Spleen (tissue), 11 donors: ENCODE results near the gene IFI44. TPM values are rescaled to one million over a fixed set of nuclear protein-coding genes. Genes with fewer than 3 reads are reported as not detected.

Experiments
- DNase-seq: peaks from one replicate; pipeline ENCODE4 v3.0.0-alpha.2; 2020
- H3K27ac ChIP-seq, 8 donors: fragments of 200-600 bp; sonication (generic) in 7 of 8; 1 replicate in 4 of 8; 2 replicates in 4 of 8; pipeline versions ENCODE4 v1.5.0 to v1.8.0; 2016 to 2021; ENCODE audit warnings: inconsistent platforms in 4 of 8, mild to moderate bottlenecking in 4 of 8, moderate library complexity in 1 of 8
- H3K27me3 ChIP-seq, 7 donors: fragments of 200-600 bp; sonication (generic) in 6 of 7; replicated peaks in 1 of 7; 1 replicate in 4 of 7; 2 replicates in 3 of 7; pipeline versions ENCODE4 v1.5.0 to v1.8.0; 2016 to 2021; ENCODE audit warnings: inconsistent platforms in 3 of 7, mild to moderate bottlenecking in 1 of 7
- H3K36me3 ChIP-seq, 6 donors: fragments of 200-600 bp; sonication (generic) in 5 of 6; 1 replicate in 4 of 6; 2 replicates in 2 of 6; pipeline versions ENCODE4 v1.5.0 to v1.8.0; 2016 to 2021; ENCODE audit warnings: inconsistent platforms in 2 of 6
- H3K4me1 ChIP-seq, 6 donors: fragments of 200-600 bp; sonication (generic) in 5 of 6; 1 replicate in 3 of 6; 2 replicates in 3 of 6; pipeline versions ENCODE4 v1.5.0 to v1.8.0; 2016 to 2021; ENCODE audit warnings: inconsistent platforms in 3 of 6
- H3K4me3 ChIP-seq, 8 donors: fragments of 200-600 bp; sonication (generic) in 7 of 8; 1 replicate in 4 of 8; 2 replicates in 4 of 8; pipeline versions ENCODE4 v1.5.0 to v1.8.0; 2016 to 2021; ENCODE audit warnings: inconsistent platforms in 4 of 8, mild to moderate bottlenecking in 4 of 8, moderate library complexity in 2 of 8
- H3K9me3 ChIP-seq, 8 donors: fragments of 200-600 bp; sonication (generic) in 7 of 8; 1 replicate in 4 of 8; 2 replicates in 4 of 8; pipeline versions ENCODE4 v1.5.0 to v1.8.0; 2016 to 2021; ENCODE audit warnings: inconsistent platforms in 4 of 8
- CTCF ChIP-seq, 11 experiments: fragments of 200-600 bp in 7 of 11; fragments of 450-650 bp in 4 of 11; sonication (generic) in 4 of 11; IDR thresholded peaks in 8 of 11; conservative IDR thresholded peaks in 3 of 11; 1 replicate in 7 of 11; 2 replicates in 4 of 11; pipeline versions ENCODE4 v1.4.0 to v1.8.0; 2016 to 2021; ENCODE audit warnings: antibody characterized with exemption in 11 of 11, inconsistent platforms in 4 of 11, mild to moderate bottlenecking in 1 of 11
- POLR2A ChIP-seq, 3 donors: fragments of 450-650 bp; IDR thresholded peaks; one replicate each; pipeline ENCODE4 v1.5.1; 2017; ENCODE audit warnings: antibody characterized with exemption in 3 of 3, mild to moderate bottlenecking in 1 of 3
- POLR2AphosphoS5 ChIP-seq, 3 donors: sonication (generic); formaldehyde crosslinking; IDR thresholded peaks; one replicate each; pipeline ENCODE4 v1.5.1; 2017; ENCODE audit warnings: antibody characterized with exemption in 3 of 3
- WGBS, 5 donors: extraction: QIAGEN DNeasy Blood & Tissue Kit in 3 of 5; methylation state at CpG; one replicate each; pipeline versions ENCODE4 v1.1.5 to v1.1.7; 2013 to 2018; 5-methylcytosine and 5-hydroxymethylcytosine counted together
- intact Hi-C: fragments of 100-400 bp; cut with DNase I; formaldehyde crosslinking; loops from one replicate; pipeline ENCODE4 v1.15.0; 2023; ENCODE audit warnings: low total_unique reads
- polyA plus RNA-seq, 3 donors: library from polyadenylated mRNA; stranded (reverse); fragments of 200-250 nt; gene quantifications; one replicate each; pipeline ENCODE4 v1.2.1, GENCODE V29; 2013
- total RNA-seq, 7 donors: library from RNA; depleted of rRNA in 3 of 7; stranded (reverse); fragments of >200 nt in 3 of 7; fragmentation: NEBNext Ultra II Directional in 4 of 7; extraction: Animal tissue kit (Norgen Biotek cat#: 25700) in 4 of 7; gene quantifications; one replicate each; pipeline versions ENCODE4 v1.1.0 to v1.2.1, GENCODE V29; 2016 to 2021
- donor health status: healthy with polysubstance abuse.
- donor health status: DM: no; HTN: no; CAD: no; lungs with moderate emphysema.
- donor health status: DM: no; HTN: no; CAD: no.
- donor health status: Bipolar disorder and iron deficiency.
- donor health status: healthy.
- donor health status: DM: no; HTN: no; CAD: no.
- donor health status: DM: yes; HTN: yes; CAD: no.

The IFI44 gene
- total and polyA plus RNA-seq, 10 donors = 32.3 to 107 (median 79.4) TPM

- H3K4me1 ChIP-seq = peaks cover 0 to 8% (median 6%) of the 10 kb centered on the region in 6 donors
- no peak overlapping the region for H3K4me3 ChIP-seq
- no peak for DNase-seq
- 50 to 54% (median 54%) methylated on average over 9 of the region's 9 CpGs for WGBS, 5 donors
- peak; percentile 65 to 91 (median 82) for TF ChIP-seq CTCF (IDR thresholded peaks at IDR 0.05 in 8 of 11, conservative IDR thresholded peaks at IDR 0.05 in 3 of 11)
- TF ChIP-seq POLR2A (IDR thresholded peaks at IDR 0.05) = no peak
- intact Hi-C loops = loop anchor here (5.0 to 10.0 kb wide), 2 partner anchors 59 to 532 kb away; no protein-coding TSS in a partner anchor
- H3K27me3 ChIP-seq = no peaks in the 10 kb centered on the region
- no peaks in the 10 kb centered on the region for H3K36me3 ChIP-seq
- H3K9me3 ChIP-seq = no peaks in the 10 kb centered on the region
- H3K27ac ChIP-seq = no peak overlapping the region
These were observed 26.8 kb downstream of the IFI44 start for GRCh38 chr1:78676347-78676982.

DNA sequence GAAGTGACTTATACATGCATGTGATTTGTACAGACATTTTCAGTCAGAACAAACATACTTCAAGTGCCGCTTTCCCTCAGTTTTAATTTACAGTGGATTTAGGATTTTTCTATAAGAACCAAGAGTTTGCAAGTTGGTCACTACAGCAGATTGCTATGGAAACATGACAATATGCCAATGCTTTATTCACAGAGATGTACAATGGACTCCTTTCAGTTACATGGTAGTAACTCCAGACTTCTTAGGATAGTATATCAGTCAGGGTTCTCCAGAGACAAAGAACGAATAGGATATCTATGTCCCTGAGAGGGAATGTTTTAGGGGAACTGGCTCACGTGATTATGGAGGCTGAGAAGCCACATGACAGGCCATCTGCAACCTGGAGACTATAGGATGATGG, 27.4 kb downstream of the IFI44 start:
- DNase-seq = no peak
- H3K4me3 ChIP-seq = no peak overlapping the region
- no peak overlapping the region for H3K27ac ChIP-seq
- H3K27me3 ChIP-seq = no peaks in the 10 kb centered on the region
- peaks cover 0 to 8% (median 6%) of the 10 kb centered on the region in 6 donors for H3K4me1 ChIP-seq
- H3K9me3 ChIP-seq = no peaks in the 10 kb centered on the region
- 71 to 93% (median 79%) methylated on average over 3 of the region's 3 CpGs for WGBS, 5 donors
- no peaks in the 10 kb centered on the region for H3K36me3 ChIP-seq
- intact Hi-C loops = loop anchor here (5.0 to 10.0 kb wide), 2 partner anchors 60 to 532 kb away; no protein-coding TSS in a partner anchor
- no peak for TF ChIP-seq CTCF (IDR thresholded peaks at IDR 0.05 in 8 of 11, conservative IDR thresholded peaks at IDR 0.05 in 3 of 11)
- TF ChIP-seq POLR2A (IDR thresholded peaks at IDR 0.05) = no peak

- no peak for DNase-seq
- TF ChIP-seq POLR2AphosphoS5 (IDR thresholded peaks at IDR 0.05) (no peak), POLR2A (IDR thresholded peaks at IDR 0.05) (no peak), CTCF (IDR thresholded peaks at IDR 0.05 in 8 of 11, conservative IDR thresholded peaks at IDR 0.05 in 3 of 11) (no peak)
- WGBS, 5 donors = 86 to 98% (median 93%) methylated on average over 3 of the region's 3 CpGs
- Histone ChIP-seq H3K36me3 (no peaks in the 10 kb centered on the region), H3K4me3 (no peak overlapping the region), H3K9me3 (no peaks in the 10 kb centered on the region), H3K27me3 (no peaks in the 10 kb centered on the region), H3K27ac (no peak overlapping the region), H3K4me1 (peaks cover 0 to 8% (median 6%) of the 10 kb centered on the region in 6 donors)
- intact Hi-C loops = loop anchor here (5.0 to 10.0 kb wide), 2 partner anchors 60 to 533 kb away; no protein-coding TSS in a partner anchor
These were observed 28.2 kb downstream of the IFI44 start for GRCh38 chr1:78677788-78678187.

- DNase-seq = no peak
- peaks cover 0 to 8% (median 6%) of the 10 kb centered on the region in 6 donors for H3K4me1 ChIP-seq
These were observed 28.7 kb downstream of the IFI44 start for GRCh38 chr1:78678324-78678723.

More at GRCh38 chr1:78678324-78678723, 28.7 kb downstream of the IFI44 start:
- TF ChIP-seq CTCF (IDR thresholded peaks at IDR 0.05 in 8 of 11, conservative IDR thresholded peaks at IDR 0.05 in 3 of 11) = no peak
- Histone ChIP-seq H3K9me3 (no peaks in the 10 kb centered on the region), H3K36me3 (no peaks in the 10 kb centered on the region), H3K27ac (no peak overlapping the region), H3K27me3 (no peaks in the 10 kb centered on the region), H3K4me3 (no peak overlapping the region)
- intact Hi-C loops = loop anchor here (5.0 to 10.0 kb wide), 2 partner anchors 61 to 534 kb away; no protein-coding TSS in a partner anchor
